KG1 (cell line): ENCODE results near the gene PPP4R4.
"Not testable (repeated sequence)": the region's sequence is repeated elsewhere in the genome, so short reads cannot be mapped to it uniquely, and the experiment has no call there.

ENCODE experiments used
- DNase-seq: peaks from one replicate; lab custom pipeline; 2025; lab: John Stamatoyannopoulos, UW

Gene PPP4R4

DNA sequence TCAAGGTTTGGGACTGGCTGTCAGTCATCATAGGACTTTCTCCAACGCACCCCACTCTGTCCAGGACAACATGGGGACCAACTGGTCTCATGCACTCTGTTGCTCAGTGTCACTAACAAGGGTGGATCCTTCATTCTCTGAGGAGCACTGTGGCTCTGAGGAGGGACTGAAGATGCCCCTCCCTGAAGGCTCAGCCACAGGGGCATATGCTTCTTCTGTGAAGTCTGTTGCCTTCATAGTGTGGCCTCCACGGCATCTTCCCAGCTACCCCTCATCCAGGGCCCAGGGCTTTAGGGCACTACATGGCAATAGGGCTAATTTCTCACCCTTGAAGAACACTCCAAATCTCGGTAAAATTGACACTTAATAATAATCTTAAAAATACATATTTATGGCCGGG, 30.4 kb upstream of the PPP4R4 start:
- no peak for DNase-seq

DNA sequence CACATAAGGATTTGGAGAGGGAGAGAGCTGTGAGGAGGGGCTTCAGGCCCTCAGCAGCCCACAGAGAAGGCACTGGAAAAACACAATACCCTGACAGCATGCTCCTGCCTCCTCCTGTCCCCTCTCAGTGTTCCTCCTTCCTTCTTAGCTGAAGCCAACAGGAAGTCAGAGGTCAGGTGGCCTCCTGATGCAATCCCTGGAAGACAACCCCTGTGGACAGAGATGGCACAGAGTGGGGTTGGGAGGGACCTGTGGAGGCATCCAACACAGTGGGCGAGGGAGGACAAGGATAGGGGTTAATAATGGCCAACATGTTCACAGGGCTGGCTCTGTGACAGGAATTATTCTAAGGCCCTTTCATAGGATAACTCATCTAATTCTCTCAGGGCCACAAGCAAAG, 29.4 kb upstream of the PPP4R4 start:
- DNase-seq = no peak

DNA sequence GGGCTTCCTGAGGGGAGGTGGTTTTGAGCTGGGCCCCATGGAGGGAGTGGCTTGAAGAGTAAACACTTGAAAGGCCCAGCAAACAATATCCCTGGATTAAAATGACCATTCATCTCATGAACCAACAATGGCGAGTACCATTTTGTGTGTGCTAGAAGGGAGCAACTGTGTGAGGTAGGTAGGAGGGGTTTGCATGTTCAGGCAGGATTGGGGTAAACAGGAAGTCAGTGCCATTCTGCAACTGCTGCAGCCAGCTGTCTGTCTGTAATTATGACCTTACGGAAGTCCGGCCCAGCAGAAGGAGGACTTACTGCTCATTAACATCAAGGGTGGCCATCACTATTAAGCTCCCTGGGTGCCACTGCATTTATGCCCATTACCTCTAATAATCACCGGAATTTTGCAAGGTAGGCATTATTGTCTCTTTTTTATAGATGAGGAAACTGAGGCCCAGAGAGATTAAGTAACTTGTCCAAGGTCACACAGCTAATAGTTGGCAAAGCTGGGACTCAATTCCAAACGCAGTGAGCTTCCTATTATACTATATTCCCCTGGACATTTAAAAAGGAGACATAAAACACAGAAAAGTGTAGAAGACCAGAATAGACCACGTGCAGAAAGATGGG, 28.1 kb upstream of the PPP4R4 start:
- DNase-seq = no peak

DNA sequence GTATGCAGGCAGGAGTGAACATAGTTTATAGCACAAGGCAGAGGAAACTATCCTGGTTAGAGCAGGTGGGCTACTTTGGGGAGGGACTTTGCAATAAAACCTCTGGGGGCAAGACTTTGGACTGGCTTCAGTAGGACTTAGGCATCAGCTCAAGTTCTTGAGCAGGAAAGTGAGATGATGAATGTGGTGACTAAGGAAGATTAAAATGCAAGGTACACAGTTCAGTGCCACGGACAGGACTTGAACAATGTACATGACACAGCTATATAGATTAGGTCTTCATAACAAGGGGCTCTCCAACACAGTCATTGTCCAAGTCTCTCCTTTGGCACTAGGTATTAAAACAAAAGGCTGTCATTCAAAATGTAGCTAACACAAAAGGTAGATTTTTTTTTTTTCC, 21.4 kb upstream of the PPP4R4 start:
- DNase-seq = no peak

DNA sequence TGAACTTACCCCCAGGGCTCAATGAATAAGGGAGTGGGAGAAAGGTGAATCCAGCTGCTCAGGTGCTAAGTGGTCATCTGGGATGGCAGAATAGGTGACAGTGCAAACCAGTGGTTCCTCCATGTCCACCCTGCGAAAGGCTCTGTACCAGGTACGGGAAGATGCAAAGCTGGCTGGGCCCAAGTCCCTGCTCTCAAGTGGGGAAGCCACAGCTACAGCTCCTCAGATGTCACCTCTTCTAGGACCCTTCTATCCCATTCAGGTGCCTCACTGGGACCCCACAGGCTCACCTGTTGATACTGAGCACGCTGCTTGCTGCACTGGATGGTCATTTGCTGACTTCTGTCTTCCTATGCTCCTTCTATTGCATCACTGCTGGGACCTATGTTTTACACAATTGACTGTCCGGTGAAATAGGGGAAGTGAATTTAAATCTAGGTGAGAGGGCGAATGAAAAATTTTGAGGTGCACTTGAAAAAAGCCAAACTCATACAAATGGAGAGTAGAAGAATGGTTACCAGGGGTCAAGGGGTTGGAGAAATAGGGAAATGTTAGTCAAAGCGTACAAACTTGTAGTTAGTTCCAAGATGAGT, 20.3 kb upstream of the PPP4R4 start:
- DNase-seq = no peak

DNA sequence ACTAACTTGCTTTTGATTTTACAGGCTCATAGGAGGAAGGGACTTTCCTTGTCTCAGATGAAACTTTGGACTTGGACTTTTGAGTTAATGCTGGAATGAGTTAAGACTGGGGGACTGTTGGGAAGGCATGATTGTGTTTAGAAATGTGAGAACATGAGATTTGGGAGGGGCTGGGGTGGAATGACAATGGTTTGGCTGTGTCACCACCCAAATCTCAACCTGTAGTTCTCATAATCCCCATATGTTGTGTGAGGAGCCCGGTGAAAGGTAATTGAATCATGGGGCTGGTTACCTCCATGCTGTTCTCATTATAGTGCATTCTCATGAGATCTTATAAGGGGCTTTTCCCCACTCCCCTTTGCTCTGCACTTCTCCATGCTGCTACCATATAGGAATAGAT, 18.0 kb upstream of the PPP4R4 start:
- DNase-seq = not testable (repeated sequence)

DNA sequence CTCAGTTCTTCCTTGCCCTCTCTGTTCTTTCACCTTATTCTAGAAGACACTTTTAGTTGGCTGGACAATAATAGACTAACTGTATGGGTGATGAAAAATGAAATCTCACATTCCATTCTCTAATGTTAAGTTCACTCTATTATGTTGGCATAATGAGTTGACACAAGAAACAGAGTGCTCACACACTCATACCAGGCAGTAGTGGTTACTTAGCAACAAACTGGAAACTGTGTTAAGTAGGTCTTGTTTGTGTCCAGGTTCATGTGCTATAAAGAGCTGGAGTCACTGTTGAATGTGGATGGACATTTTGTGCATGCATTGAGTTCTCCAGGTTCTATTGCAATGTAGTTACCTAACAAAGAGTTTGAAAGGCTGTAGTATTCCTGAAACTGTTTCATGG, 16.9 kb upstream of the PPP4R4 start:
- DNase-seq = no peak

DNA sequence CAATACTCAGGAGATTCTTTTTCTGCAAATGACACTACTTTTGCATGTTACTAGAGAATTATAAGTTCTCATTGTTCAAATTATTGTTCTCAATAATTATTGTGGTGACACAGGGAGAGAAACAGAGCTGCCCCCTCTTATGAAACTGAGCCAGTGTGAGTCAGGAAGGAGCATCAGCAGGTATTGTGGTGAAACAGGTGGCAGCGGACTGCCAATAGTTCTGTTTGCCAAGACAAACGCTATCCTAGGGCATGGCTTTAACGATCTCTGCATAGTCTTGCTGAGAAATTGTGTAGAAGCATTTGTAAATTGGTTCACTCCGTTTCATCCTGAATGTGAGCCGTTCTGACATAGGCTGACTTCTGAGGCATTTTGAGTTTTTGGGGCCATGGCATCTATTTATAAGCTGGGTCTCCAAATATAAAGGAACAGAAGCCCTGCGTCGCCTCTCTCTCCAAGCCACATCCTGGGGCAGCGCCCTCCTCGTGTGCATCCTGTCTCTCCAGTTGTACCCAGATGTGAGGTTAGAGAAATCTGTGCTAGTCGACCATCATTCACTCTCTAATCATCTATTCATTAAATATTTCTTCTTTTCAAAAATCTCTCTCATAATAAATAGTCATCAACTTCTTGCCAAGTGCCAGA, 15.8 kb upstream of the PPP4R4 start:
- DNase-seq = no peak

DNA sequence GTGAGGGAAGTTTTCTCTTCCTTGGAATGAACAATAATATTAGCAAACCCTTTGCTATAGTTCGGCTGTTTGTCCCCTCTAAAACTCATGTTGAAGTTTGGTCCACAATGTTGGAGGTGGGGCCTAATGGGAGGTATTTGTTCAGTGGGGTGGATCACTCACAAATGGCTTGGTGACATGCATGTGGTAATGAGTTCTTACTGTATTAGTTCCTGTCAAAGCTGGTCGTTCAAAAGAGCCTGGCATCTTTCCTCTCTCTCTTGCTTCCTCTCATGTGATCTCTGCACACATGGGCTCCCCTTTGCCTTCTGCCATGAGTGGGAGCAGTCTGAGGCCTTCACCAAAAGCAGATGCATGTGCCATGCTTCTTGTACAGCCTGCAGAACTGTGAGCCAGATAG, 13.1 kb upstream of the PPP4R4 start:
- DNase-seq = no peak

DNA sequence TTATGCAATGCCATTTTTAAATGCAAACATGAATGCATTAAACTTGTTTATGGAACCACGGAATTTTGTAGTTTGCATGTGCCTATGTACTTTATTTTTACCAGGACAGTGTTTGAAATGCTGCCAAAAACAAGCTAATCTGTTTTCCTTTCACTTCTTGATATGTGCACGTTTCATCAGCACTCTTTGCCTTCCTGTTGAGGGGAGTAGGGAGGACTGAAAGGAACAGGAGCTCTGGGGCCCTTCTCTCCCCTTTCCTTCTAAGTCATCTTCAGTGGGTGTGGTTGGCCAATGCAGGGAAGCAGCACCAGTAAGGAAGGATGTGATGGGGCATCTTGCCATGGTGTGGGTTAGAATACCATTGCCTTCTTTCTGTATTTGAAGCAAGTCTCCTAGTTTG, 12.1 kb upstream of the PPP4R4 start:
- no peak for DNase-seq

DNA sequence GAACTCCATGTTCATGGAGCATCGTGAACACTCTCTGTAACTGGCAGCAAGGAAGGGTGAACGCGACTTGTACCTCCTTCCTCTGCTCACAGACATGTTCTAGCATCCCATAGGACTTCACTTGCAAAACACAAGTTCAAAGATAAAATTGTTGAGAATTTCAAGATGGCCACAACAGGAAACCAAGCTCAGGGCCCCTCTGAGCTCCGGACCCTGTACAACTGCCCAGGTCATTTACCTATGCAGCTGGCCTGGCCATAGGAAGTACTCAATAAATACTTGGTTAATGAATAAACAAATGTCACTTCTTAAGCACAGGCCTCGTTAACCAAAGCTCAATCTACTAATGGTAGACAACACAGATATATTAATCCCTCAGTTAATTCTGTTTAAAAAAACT, 11.7 kb upstream of the PPP4R4 start:
- DNase-seq = no peak

DNA sequence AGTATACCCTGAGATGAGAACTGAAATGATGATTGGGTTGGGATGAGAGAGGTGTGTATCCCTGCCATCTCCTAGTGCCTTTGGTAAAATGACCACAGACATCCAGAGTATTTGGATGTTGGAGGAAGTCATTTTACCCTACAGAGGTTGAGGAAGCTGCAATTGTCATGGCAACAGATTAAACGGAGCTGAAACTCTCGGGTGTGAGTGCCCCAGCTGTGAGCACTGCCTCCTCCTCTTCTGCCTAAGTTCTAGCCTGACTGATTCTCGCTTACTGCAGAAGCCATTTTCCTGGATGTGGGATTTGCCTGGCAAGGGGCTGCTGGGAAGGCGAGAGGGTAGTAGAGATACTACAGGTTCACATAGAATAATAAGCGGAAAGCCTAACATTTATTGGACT, 10.3 kb upstream of the PPP4R4 start:
- no peak for DNase-seq

DNA sequence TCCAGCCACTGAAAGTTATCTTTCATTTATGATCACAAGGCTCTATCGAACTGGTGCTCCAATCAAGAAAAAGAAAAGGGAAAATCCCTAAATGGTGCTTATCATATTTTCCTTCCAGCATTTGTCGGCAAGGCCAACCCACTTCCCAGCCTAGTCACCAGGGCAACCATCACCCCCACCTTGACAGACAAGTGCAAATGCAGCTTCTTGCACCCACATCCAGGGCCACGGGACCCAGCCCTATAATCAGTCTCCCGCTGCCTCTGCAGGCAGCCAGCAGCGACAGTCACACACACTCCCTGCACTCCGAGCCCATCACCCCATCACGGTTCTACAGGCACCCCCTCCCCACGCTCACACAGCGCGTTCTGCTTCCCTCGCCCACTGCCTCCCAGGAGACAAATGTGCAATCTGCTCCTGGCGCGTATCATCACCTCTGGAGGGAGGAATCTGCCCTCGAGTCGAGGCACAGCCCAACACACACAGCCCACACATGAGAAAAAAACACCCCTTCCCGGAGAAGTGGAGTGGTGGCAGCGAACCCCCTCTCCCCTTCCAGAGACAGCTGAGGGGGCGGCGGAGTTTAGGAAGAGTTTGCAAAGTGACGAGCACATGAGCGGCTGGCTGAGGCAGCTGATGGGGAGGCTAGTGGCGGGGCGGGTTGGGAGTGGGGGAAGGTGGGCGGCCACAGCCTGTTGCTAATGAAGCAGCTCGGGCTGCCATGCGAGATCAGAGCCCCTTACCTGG, 9.3 kb upstream of the PPP4R4 start:
- no peak for DNase-seq

DNA sequence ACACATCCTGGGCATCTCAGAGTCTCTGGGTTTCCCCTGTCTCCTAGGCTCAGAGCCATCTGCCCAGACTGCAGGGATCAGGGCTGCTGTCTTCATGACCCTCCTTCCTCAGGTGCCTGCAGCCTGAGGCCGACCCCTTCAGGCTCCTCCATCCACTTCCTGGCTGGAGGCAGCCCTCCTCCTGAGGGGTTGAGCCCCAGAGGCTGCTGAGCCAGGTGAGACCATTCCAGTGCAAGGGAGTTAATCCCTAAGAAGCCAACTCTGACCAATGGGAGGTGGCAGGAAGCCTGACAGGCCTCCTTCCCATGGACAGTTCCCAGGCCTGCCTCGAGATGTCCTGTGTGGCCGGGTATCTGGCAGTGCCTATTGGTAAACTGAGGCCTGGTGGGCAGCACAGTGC, 8.4 kb upstream of the PPP4R4 start:
- no peak for DNase-seq

DNA sequence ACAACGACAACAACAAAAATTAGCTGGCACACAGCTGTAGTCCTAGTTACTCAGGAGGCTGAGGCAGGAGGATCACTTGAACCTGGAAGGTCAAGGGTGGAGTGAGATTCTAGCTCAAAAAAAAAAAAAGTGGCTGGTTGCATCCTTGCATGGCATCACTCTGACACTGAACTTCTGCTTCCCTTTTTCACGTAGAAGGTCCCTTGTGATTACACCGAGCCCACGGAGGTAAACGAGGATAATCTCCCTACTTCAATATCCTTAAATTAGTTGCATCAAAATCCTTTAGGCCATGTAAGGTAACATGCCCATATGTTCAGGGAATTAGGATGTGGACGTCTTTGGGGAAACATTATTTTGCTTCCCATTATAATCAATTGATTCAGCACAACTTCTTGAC, 4.0 kb upstream of the PPP4R4 start:
- DNase-seq = no peak

DNA sequence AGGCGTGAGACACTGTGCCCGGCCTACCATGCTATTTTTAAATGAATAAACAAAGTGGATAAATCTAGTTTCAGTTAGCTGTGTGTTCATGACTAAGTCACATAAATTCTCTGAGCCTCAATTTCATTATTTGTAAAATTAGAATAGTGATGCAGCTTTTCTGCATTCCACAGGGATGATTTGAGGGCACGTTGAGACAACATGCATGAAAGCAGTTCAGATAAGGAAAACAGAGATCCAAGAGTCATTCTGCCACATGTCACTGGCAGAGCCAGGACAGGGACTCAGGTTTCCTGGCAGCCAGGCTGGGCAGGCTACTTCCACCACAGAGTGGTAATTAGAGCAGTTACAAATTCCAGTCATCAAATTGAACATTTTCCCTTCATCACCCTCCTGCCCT, 2.9 kb upstream of the PPP4R4 start:
- DNase-seq = no peak

DNA sequence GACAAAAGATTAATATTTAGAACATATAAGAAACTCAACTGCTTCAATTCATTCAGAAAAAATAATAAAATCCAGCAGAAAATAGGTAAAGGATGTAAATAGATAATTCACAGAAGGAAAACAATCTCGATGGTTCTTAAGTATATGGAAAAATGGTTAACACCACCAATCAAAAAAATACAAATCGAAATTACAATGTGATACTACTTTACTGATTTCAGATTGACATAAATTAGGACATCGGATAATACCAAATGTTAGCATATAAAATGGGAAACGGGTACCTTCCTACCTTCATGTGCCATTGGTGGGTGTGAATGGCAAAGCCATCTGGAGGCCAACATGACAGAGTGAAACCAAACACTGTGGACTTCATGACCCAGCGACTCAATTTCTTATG, 1.6 kb upstream of the PPP4R4 start:
- no peak for DNase-seq

DNA sequence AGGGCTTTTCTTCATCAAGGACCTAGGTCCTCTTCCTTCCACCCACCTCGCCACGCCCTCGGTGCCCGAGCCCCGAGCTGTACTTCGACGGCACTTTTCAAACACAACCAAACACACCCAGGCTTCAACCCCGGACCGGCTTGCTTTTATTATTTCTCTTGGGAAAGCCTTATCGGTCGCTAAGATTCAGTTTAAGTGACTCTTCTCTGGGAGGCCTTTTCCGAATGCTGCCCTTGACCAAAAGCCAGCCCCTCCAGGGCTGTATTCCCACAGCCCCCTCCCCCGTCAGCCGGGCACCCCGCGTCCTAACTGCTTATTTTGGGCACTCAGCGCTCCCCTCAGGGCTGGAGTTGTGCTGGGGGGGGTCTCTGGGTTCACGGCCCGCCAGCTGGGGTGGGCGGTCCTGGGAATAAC, 644 bp upstream of the PPP4R4 start:
- no peak for DNase-seq

DNA sequence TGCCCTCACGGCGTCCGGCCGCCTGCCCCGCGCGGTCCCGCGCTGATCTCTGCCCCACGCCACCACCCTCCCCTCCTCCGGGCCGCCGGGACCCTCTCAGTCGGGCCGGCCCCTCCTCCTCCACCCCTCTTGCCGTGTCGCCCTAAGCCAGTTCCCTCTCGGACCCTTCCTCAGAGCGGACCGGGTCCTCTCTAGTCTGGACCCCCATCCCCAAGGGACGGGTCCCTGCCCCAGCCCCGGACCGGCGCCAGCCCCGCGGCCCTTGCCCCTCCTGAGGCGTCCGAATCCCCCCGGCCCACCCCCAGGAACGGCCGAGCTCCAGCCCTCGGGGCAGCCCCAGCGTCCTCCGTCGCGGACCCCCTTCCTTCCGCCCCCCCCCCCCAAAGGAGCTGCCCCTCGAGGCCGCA, 485 bp downstream of the PPP4R4 start:
- no peak for DNase-seq

DNA sequence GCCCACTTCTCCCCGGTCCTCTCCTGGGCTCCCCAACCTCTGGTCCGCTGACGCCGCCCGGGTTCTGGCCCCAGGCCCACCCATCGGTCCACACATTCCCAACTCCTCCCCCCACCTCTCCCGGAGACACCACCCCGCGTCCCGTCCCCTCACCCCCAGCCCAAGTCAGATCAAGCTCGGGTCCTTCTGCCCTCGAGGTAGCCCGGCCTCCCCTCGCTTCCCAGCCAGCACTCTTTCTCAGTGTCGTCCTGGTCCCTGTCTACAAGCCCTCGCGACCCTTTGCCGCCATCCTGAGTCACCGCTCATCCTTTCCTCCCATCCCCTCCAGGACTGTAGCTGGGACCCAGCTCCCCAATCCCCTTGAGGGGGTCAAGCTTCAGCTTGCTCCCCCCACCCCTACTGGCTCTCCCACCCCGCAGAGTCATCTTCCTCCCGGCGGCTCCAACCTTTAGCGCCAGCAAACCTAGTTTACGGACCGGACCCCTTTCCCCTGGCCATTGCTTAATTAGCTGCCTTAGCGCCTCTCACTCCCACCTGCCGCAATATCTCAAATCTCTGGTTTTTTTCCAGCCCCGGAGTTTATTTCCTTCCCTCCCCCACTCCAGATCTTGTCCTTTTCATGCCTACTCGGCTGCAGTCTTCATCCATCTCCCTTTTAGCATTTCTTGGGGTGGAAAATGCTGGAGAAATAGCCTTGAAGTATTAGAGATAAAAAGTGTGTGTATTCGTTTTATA, 1.1 kb downstream of the PPP4R4 start:
- no peak for DNase-seq

DNA sequence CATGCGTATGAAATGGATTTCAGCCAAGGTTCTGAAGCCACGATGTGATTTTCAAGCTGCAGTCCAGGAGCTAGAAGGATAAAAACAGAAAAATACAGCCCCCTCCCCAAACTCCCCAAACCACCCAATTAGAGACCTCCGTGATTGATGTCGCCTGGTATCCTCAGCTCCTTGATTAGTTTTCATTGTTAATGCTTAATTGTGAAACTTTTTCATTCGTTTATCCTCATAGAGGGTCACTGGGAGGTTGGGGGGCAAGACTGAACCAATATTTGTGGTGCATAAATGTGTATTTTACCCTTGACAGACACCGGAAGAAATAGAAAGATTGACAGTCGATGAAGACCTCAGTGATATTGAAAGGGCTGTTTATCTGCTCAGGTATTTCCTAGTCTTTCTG, 1.6 kb downstream of the PPP4R4 start:
- DNase-seq = no peak

DNA sequence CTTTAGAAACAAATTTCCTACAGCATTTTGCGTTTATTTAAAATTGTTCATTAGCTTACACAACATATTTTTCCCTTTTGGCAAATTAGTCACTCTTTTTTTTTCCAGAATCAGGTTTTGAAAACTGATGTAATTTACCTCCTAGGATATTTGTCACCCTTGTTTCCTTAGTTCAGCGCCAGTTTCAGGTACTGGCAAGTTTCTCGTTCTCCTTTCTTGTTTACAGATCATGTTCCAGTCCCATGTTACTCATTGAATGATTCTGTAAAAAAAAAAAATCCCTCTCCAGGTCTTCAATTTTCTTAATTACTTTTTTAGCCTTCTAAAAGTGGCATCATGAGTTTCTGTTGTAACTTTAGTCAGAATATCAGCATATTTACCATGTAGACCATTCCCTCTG, 2.7 kb downstream of the PPP4R4 start:
- DNase-seq = no peak

DNA sequence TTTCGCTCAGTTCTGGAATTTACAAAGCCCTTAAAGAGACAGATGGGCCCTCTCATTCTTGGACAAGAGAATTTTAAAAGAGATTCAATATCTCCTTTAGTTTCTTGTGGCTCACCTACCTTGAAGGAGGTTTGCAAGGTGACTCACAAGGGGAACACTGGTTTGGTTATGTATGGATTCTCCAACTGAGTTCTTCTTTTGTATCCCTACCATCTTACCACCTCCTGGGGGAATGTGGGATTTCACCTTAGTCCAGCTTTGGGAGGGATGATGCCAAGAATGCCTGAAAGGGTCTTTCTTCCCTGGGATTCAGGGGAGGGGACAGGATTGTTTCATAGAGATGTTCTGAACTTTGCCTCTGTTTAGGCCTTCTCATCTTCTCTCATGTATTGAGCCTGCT, 3.7 kb downstream of the PPP4R4 start:
- no peak for DNase-seq
